GM21619 (cell line): Measurements from ENCODE around the gene WIPF2.

ENCODE experiments used
- ATAC-seq: cut with Tn5 transposase; IDR thresholded peaks from one replicate; pipeline ENCODE4 v1.9.1; 2021; ENCODE audit not compliant: unreplicated experiment

The WIPF2 gene

DNA sequence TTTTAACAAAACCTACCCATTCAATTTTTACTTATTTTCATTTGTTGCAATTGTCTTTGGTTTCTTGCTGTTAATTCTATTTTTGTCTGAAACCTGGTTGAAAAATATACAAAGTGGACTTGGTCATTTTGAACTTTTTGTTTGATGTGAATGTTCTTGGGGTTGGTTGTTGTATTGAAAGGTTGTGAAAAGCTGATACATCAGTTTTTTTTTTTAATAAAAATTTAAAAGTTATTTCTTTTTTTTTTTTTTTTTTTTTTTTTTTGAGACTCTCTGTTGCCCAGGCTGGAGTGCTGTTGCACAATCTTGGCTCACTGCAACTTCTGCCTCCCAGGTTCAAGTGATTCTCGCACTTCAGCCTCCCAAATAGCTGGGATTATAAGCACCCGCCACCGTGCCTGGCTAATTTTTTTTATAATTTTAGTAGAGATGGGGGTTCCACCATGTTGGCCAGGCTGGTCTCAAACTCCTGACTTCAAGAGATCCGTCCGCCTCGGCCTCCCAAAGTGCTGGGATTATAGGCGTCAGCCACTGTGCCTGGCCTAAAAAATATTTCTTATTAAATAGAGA is 28.9 kb downstream of the WIPF2 start:
- no peak for ATAC-seq

DNA sequence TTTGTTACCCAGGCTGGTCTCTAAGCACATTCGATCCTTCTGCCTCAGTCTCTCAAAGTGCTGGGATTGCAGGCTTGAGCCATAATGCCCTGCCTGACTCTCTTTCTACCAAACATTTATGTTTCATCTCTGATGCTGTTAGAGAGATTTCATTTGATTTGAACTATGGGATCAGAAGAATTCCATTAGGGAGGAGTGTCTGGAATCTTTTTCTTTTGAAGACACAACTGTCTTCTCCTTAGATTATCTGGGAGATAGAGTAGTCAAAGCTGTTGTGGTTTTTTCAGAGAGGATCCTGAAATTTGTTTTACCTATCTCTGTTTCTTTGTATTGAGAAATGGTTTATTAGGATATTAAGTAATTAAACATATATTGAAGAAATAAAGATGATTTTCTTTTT is 29.4 kb downstream of the WIPF2 start:
- ATAC-seq = no peak

DNA sequence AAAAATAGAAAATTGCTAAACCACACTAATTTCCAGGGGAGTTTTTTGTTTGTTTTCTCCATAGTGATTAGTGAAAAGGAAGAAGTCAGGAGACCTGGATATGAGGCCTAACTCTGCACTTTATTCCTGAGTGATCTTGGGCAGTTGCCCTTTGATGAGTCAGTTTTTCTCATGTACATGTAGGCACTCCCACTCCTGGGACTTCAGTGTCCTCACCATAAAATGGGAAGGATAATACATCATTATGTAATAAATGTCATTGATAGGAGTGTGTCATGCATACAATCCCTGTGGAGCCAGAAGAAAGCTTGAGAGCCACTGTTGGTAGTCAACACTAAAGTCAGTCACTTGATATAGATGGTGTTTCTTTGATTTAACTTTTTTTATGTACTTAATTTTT is 32.5 kb downstream of the WIPF2 start:
- no peak for ATAC-seq

DNA sequence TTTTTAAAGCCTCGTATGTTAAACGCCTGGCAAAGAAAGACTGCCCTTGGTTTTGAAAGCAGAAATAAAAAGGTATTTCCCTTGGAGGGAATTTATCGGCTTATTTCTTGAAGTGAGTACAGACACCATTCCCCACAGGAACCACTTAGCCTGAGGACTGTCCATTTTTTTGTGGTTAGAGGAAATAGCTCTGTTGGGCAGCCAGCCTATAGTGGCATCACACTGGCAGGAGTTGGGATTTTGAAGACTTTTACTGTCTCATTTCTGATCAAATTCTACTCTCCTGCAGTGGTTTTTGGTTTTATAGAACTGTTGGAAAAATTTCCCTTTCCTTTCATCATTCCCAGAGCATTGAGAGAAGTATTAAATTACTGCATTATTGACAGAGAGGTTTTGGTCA is 34.5 kb downstream of the WIPF2 start:
- ATAC-seq = no peak

DNA sequence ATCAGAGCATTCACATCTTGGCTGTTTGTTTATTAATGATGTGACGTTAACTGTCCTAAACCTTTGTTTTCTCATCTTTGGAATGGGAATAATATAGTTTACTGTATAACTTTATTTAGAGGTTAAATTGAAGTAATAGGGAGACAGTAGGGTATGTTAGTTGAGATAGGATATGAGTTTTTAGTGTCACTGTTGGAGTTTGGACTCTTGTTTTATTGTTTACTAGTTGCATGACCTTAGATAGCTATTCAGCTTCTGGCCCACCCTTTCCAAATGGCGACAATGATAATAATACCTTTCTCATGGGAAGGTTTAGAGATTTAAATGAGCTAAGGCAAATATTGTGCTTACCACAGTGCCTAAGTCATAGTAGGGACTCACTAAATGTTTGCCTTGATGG is 40.4 kb downstream of the WIPF2 start:
- ATAC-seq = no peak

GRCh38 chr17:40260528-40260927 is 41.4 kb downstream of the WIPF2 start:
- ATAC-seq = no peak

- no peak for ATAC-seq
Observed at GRCh38 chr17:40264458-40265185, 45.5 kb downstream of the WIPF2 start.

DNA sequence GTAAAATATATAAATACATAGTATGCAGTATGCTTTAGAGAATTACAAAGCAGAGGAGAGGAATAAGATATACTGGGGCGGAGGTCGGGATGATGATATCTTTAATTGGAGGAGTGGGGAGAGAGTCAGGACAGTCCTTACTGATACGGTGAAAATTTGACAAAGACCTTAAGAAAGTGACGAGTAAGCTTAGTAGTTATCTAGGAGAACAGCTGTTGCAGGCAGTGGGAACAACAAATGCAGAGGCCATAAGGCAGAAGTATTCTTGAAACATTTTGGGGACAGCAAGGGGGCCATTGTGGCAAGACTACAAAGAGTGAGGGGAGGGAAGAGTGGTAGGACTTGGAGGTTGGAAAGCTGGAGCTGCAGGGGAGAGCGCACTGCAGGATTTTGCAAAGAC is 46.2 kb downstream of the WIPF2 start:
- ATAC-seq = no peak

DNA sequence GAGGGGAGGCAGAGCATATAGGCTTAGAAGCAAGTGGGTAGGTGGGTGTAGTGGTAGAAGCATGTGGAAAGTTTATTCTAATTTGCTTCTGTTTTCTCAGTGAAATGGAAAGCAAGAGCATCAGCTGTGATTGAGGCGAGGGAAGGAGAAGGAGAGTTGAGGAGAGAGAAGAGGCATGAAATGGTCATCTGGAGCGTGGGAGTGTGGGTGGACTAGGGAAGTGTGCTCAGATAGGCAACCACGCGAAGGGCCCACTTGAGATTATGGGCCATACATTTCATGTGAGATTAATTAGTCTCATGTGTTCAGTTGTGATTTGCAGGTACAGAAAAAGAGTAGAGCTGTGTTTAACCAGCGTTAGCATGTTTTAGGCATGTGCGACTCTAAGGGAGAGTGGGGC is 47.8 kb downstream of the WIPF2 start:
- no peak for ATAC-seq

- no peak for ATAC-seq
Observed at GRCh38 chr17:40268141-40268712, 49.1 kb downstream of the WIPF2 start.

DNA sequence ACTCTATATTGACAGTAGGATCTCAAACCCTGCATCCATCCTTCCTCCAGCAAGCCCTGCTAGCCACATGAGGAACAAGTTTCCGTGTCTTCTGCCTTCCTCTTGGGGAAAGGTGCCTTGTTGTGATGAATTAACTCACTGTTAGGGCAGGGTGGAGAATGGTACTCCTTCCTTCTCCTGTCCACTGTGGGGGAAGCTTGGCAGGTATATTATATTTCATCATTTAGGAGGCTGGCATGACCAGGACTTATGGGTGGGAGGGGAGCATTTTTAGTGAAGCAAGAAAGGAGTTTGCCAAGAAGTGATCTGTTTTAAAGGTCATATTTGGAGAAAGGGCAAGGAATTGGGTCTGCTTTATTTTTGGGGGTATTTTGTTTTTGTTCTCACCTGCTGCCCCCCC is 59.3 kb downstream of the WIPF2 start:
- ATAC-seq = no peak

DNA sequence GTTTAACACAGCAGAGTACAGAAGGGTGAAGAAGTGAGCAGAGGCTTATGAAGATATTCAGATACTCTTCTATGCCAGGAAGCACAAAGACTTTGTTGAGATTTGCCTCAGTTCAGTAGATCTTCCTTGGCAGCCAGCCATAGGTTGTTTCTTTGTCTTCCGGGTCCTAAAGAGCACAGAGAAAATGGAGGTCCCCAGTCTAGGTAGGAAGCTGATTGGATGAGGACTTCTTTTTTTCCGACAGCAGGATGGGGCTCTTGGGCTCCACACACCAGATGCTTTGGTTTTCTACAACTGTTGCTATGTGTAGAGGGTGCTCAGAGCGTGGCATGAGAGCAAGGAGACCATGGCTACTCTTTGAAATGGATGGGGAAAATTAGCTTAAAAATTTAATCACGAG is 60.3 kb downstream of the WIPF2 start:
- ATAC-seq = no peak

GRCh38 chr17:40281663-40282062 is 62.6 kb downstream of the WIPF2 start:
- no peak for ATAC-seq

DNA sequence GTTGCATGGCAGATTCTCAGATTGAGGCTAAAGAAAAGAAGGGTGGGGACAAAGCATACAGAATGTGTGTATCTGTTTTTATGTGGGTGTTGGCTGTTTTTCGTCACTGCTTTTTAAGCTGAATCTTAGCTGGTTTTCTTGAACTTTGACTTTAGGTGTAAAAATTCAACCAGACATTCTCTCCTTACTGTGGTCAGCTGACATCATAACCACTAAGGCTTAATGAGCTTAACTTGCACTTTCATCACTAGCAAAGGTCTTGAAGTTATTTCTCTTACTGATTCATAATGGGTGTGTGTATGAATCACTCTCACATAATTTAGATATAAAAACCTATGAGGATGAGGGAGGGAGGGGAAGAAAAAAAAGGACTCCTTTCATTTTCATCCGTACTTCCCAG is 64.6 kb downstream of the WIPF2 start:
- no peak for ATAC-seq

DNA sequence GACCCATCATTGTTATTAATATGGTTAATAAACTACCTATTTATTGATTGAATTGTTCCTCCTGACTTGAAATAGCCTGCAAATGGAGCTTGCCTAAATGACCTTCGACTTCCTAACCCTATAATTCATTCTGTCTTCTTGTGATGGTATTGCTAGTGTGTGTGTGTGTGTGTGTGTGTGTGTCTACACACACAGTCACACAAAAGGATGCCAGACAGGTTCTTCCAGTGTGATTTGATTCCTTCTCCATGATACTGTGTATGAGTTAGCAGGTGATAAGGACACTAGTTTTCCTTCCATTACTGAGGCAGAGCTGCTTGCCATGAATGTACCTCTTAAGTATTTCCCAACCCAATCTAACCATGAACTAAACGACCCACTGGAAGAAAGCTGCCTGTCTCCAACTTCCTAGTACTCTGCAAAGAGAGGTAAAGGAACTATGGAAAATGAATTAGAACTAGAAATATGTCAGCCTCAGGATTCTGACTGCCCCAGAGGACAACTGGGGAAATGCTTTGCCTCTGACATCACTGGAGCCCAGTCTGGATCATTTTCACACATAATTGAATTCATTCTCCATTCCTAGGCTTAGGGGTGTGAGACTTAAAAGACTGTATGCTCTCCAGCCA is 65.1 kb downstream of the WIPF2 start:
- no peak for ATAC-seq

- no peak for ATAC-seq
Observed at GRCh38 chr17:40286473-40286872, 67.4 kb downstream of the WIPF2 start.

GRCh38 chr17:40287159-40287493 is 68.0 kb downstream of the WIPF2 start:
- no peak for ATAC-seq

GRCh38 chr17:40287494-40288369 is 68.6 kb downstream of the WIPF2 start, which contains the start of gene CDC6:
CDC6 (plus strand) TSS chr17:40287879; CDS start chr17:40289421, 1,542 bp downstream.
- ATAC-seq = peak; percentile 87

DNA sequence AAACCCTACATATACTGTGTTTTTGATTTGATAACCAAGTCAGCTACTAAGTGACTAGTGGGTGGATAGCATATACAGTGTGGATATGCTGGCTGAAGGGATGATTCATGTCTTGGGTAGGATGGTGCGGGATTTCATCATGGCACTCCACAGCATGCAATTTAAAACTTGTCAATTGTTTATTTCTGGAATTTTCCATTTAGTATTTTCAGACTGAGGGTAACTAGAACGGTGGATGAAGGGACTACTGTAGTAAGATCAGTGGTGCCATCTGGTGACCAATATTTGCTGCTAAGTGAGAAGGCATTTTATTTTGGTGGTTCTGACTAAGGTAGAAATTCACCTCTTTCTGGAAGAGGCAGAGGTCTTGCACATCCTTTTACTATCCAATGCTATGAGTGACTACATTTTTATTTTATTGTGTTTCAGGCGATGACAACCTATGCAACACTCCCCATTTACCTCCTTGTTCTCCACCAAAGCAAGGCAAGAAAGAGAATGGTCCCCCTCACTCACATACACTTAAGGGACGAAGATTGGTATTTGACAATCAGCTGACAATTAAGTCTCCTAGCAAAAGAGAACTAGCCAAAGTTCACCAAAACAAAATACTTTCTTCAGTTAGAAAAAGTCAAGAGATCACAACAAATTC is 71.7 kb downstream of the WIPF2 start:
- no peak for ATAC-seq

DNA sequence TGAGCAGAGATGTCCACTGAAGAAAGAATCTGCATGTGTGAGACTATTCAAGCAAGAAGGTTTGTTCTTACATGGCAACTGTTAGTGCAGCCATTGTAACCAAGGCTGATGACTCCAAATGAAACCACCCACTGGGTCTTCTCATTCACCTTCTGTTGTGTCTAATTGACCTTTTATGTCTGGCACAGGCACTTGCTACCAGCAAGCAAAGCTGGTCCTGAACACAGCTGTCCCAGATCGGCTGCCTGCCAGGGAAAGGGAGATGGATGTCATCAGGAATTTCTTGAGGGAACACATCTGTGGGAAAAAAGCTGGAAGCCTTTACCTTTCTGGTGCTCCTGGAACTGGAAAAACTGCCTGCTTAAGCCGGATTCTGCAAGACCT is 72.2 kb downstream of the WIPF2 start:
- ATAC-seq = no peak

DNA sequence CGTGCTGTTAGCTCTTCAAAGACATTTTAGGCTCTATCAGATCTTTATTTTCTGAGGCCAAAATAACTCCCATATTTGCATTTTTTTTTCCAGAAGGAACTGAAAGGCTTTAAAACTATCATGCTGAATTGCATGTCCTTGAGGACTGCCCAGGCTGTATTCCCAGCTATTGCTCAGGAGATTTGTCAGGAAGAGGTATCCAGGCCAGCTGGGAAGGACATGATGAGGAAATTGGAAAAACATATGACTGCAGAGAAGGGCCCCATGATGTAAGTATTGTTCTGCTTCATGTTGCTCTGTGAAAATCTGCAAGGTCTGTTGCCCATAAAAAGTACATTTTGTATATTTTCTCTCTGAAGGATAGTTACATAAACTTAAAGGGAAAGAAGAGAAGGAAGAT is 74.3 kb downstream of the WIPF2 start:
- ATAC-seq = no peak
